GM12878 (cell line): ENCODE data around the gene SLX4IP. TPM values are rescaled to one million over a fixed set of nuclear protein-coding genes. Genes with fewer than 3 reads are reported as not detected.

Experiments used
- ATF2 ChIP-seq: IDR thresholded peaks from 2 replicates; pipeline ENCODE4 v1.6.1; 2012; ENCODE audit warnings: low read length, inconsistent platforms
- ATF3 ChIP-seq: IDR thresholded peaks from 2 replicates; pipeline ENCODE4 v1.6.1; 2011; ENCODE audit warnings: low read depth, mild to moderate bottlenecking, low read length, moderate library complexity, borderline replicate concordance; ENCODE audit errors: extremely low read depth
- BCL3 ChIP-seq: IDR thresholded peaks from 2 replicates; pipeline ENCODE4 v1.6.1; 2011; ENCODE audit warnings: borderline replicate concordance, low read depth, mild to moderate bottlenecking, moderate library complexity, low read length; ENCODE audit not compliant: insufficient read depth, poor library complexity, severe bottlenecking
- CREB1 ChIP-seq: IDR thresholded peaks from 2 replicates; pipeline ENCODE4 v1.6.1; 2012; ENCODE audit warnings: low read depth, mild to moderate bottlenecking, inconsistent platforms
- CREM ChIP-seq: IDR thresholded peaks from 2 replicates; pipeline ENCODE4 v1.6.1; 2014; ENCODE audit warnings: antibody characterized with exemption, low read depth
- CUX1 ChIP-seq: IDR thresholded peaks from 2 replicates; pipeline ENCODE4 v1.6.1; 2012; ENCODE audit warnings: improper control_type of control experiment, low read depth, low read length; ENCODE audit not compliant: insufficient replicate concordance
- EP300 ChIP-seq, 2 experiments: fragments of 150-350 bp in 1 of 2; IDR thresholded peaks; 2 replicates each; pipeline ENCODE4 v1.6.1; 2011 to 2012; ENCODE audit warnings: low read depth in 2 of 2, low read length in 2 of 2, borderline replicate concordance in 1 of 2, improper control_type of control experiment in 1 of 2, inconsistent platforms in 1 of 2; ENCODE audit not compliant: control insufficient read depth in 1 of 2
- HDAC2 ChIP-seq: fragments of 200-600 bp; sonication (generic); IDR thresholded peaks from 2 replicates; pipeline ENCODE4 v1.6.1; 2017
- IRF4 ChIP-seq: IDR thresholded peaks from 2 replicates; pipeline ENCODE4 v1.6.1; 2011; ENCODE audit warnings: low read depth, low read length
- JUND ChIP-seq: IDR thresholded peaks from 2 replicates; pipeline ENCODE4 v1.6.1; 2012; ENCODE audit warnings: low read depth, mild to moderate bottlenecking, low read length, improper control_type of control experiment, moderate library complexity
- KLF5 ChIP-seq: fragments of 450-650 bp; IDR thresholded peaks from 2 replicates; pipeline ENCODE4 v1.6.1; 2014; ENCODE audit warnings: mild to moderate bottlenecking; ENCODE audit not compliant: partially characterized antibody
- MLLT1 ChIP-seq: fragments of 450-650 bp; IDR thresholded peaks from 2 replicates; pipeline ENCODE4 v1.6.1; 2016; ENCODE audit warnings: mild to moderate bottlenecking
- POLR2AphosphoS5 ChIP-seq: IDR thresholded peaks from 2 replicates; pipeline ENCODE4 v1.6.1; 2011; ENCODE audit warnings: mild to moderate bottlenecking, low read length, inconsistent platforms
- RAD21 ChIP-seq: IDR thresholded peaks from 2 replicates; pipeline ENCODE4 v1.6.1; 2011; ENCODE audit warnings: mild to moderate bottlenecking, low read depth, low read length, moderate library complexity; ENCODE audit not compliant: insufficient read depth
- SMAD1 ChIP-seq: fragments of 450-650 bp; IDR thresholded peaks from 2 replicates; pipeline ENCODE4 v1.6.1; 2018; ENCODE audit warnings: mild to moderate bottlenecking, low read depth; ENCODE audit not compliant: partially characterized antibody
- SMAD5 ChIP-seq: IDR thresholded peaks from 2 replicates; pipeline ENCODE4 v1.6.1; 2016; ENCODE audit warnings: antibody characterized with exemption, low read depth
- SMARCA5 ChIP-seq: fragments of 450-650 bp; IDR thresholded peaks from 2 replicates; pipeline ENCODE4 v1.6.1; 2017; ENCODE audit warnings: mild to moderate bottlenecking
- TCF12 ChIP-seq: IDR thresholded peaks from 2 replicates; pipeline ENCODE4 v1.6.1; 2011; ENCODE audit warnings: low read depth, mild to moderate bottlenecking, low read length
- ZBED1 ChIP-seq: IDR thresholded peaks from 2 replicates; pipeline ENCODE4 v1.6.1; 2016; ENCODE audit warnings: borderline replicate concordance
- polyA plus RNA-seq, 11 experiments: library from polyadenylated mRNA; depleted of rRNA in 4 of 11; unstranded in 6 of 11; stranded (reverse) in 5 of 11; fragments of >200 nt; fragmentation: Nextera tagmentation in 4 of 11; fragmentation: Illumina TruSeq in 1 of 11; extraction: Ambion mirVana in 4 of 11; extraction: Trizol in 1 of 11; gene quantifications; 1 replicate in 1 of 11; 2 replicates in 10 of 11; pipeline versions ENCODE4 v1.2.1 to v1.2.3, GENCODE V29; 2011 to 2016; ENCODE audit warnings: inconsistent platforms in 2 of 11, missing spikeins in 2 of 11, low read depth in 1 of 11
- total RNA-seq, 4 experiments: library from RNA; depleted of rRNA in 3 of 4; stranded (reverse); fragments of >200 nt in 3 of 4; fragmentation: Illumina TruSeq in 1 of 4; extraction: Trizol in 1 of 4; gene quantifications; 2 replicates each; pipeline versions ENCODE4 v1.2.1 to v1.2.3, GENCODE V29; 2013 to 2021

Gene SLX4IP
- total and polyA plus RNA-seq, 10 of the 15 experiments (the other 5 are each of a cell fraction or from before 2014, with no cell fraction given), result 2.2 to 11.0 (median 6.3) TPM

- TF ChIP-seq CREB1 (no peak), SMAD1 (no peak), TCF12 (peak; percentile 66; the same call in 1 of the 2 replicates), IRF4 (no peak), JUND (no peak), MLLT1 (0 out of 2 replicates have a peak, but pooled peaks have one; percentile 23), HDAC2 (no peak), ATF2 (peak; percentile 48; the same call in 1 of the 2 replicates), BCL3 (peak; percentile 66), POLR2AphosphoS5 (no peak), SMAD5 (no peak), ZBED1 (no peak), CUX1 (no peak), ATF3 (no peak), KLF5 (no peak), EP300 (IDR thresholded peaks at IDR 0.05; ENCODE audit: borderline replicate concordance in 1 of 2, control insufficient read depth in 1 of 2, low read depth in 2 of 2, low read length in 2 of 2) (peak in 1 of 2 experiments; percentile 5; a peak in 1 of 4 replicates), RAD21 (peak; percentile 32; the same call in 1 of the 2 replicates), CREM (no peak), SMARCA5 (no peak)
Observed at GRCh38 chr20:10551732-10552724, 116.9 kb downstream of the SLX4IP start (continued).
